Lower leg skin (tissue), 4 donors: ENCODE measurements around the gene WDR20. TPM values are rescaled to one million over a fixed set of nuclear protein-coding genes. Genes with fewer than 3 reads are reported as not detected.

Experiments used
- DNase-seq, 2 donors: peaks; one replicate each; pipeline ENCODE4 v3.0.0-alpha.2; 2019; ENCODE audit warnings: low spot score in 2 of 2
- H3K4me3 ChIP-seq: fragments of 200-600 bp; sonication (generic); 2 replicates; pipeline ENCODE4 v1.5.1; 2017; ENCODE audit warnings: mild to moderate bottlenecking, low read depth; ENCODE audit not compliant: poor library complexity, severe bottlenecking
- POLR2A ChIP-seq, 2 donors: fragments of 450-650 bp; IDR thresholded peaks; one replicate each; pipeline ENCODE4 v1.6.1; 2016 to 2017; ENCODE audit warnings: antibody characterized with exemption in 2 of 2, mild to moderate bottlenecking in 1 of 2, moderate library complexity in 1 of 2
- WGBS, 2 donors: methylation state at CpG; one replicate each; pipeline ENCODE4 v1.1.5; 2018; 5-methylcytosine and 5-hydroxymethylcytosine counted together
- intact Hi-C: fragments of 100-400 bp; cut with DNase I; formaldehyde crosslinking; loops from one replicate; pipeline ENCODE4 v1.15.0; 2023; ENCODE audit warnings: low total_unique reads
- total RNA-seq, 4 donors: library from RNA; depleted of rRNA; stranded (reverse); fragments of >200 nt; gene quantifications; one replicate each; pipeline ENCODE4 v1.1.0, GENCODE V29; 2016
- TF ChIP-seq, protein P1 (sequence below), 3 donors: fragments of 450-650 bp; IDR thresholded peaks; one replicate each; pipeline ENCODE4 v1.5.1; 2016; ENCODE audit warnings: antibody characterized with exemption in 3 of 3, mild to moderate bottlenecking in 3 of 3, moderate library complexity in 2 of 3

The WDR20 gene
- total RNA-seq, 4 donors from 2014 or later: 33.7 to 50.8 (median 41.3) TPM

DNA sequence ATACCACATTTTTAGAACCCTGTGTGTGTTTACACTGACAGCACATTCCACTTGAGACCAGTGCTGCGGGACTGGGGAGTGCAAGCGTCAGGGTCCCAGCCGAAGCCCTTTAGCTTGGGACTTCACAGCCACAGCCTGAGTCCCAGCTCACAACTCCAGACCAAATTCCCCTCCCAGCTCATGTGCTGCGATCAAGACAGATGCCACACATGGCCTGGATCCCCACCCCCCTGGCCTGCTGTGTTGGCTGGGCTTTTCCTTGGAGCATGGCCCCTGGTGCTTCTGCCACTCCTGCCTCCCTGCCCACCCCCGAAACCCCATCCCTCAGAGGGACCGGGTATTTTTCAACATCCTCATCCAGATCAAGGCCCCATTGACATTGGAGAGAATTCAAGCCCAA lies 63.7 kb downstream of the WDR20 start:
- H3K4me3 ChIP-seq: no peak overlapping the region
- WGBS, 2 donors: 77 to 87% methylated on average over 6 of the region's 6 CpGs
- TF ChIP-seq, protein P1, sequence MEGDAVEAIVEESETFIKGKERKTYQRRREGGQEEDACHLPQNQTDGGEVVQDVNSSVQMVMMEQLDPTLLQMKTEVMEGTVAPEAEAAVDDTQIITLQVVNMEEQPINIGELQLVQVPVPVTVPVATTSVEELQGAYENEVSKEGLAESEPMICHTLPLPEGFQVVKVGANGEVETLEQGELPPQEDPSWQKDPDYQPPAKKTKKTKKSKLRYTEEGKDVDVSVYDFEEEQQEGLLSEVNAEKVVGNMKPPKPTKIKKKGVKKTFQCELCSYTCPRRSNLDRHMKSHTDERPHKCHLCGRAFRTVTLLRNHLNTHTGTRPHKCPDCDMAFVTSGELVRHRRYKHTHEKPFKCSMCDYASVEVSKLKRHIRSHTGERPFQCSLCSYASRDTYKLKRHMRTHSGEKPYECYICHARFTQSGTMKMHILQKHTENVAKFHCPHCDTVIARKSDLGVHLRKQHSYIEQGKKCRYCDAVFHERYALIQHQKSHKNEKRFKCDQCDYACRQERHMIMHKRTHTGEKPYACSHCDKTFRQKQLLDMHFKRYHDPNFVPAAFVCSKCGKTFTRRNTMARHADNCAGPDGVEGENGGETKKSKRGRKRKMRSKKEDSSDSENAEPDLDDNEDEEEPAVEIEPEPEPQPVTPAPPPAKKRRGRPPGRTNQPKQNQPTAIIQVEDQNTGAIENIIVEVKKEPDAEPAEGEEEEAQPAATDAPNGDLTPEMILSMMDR (IDR thresholded peaks at IDR 0.05): no peak
- TF ChIP-seq POLR2A (IDR thresholded peaks at IDR 0.05): no peak
- intact Hi-C loops: no loop called here
- DNase-seq: no peak

DNA sequence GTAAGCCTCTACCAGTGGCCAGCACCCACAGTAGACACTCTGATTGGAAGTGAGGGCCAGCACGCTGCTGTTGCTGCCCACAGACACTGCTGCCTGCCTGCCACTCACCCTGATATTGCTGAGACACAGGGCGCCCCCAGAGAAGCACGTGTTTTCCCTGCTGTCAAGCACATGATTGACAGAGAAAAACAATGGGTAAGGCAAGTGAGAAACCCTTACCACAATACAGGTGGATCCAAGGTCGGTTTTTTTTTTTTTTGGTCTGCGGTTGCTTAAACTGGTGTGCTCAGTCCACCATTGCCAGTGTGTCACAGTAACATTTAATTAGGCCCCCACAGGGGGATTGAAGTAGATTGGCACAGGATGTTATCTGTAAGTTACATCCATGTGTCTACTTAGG lies 65.9 kb downstream of the WDR20 start:
- 90 to 91% methylated on average over 5 of the region's 5 CpGs for WGBS, 2 donors
- H3K4me3 ChIP-seq: no peak overlapping the region
- DNase-seq: no peak
- intact Hi-C loops: no loop called here
- TF ChIP-seq, protein P1 (IDR thresholded peaks at IDR 0.05): no peak
- no peak for TF ChIP-seq POLR2A (IDR thresholded peaks at IDR 0.05)

DNA sequence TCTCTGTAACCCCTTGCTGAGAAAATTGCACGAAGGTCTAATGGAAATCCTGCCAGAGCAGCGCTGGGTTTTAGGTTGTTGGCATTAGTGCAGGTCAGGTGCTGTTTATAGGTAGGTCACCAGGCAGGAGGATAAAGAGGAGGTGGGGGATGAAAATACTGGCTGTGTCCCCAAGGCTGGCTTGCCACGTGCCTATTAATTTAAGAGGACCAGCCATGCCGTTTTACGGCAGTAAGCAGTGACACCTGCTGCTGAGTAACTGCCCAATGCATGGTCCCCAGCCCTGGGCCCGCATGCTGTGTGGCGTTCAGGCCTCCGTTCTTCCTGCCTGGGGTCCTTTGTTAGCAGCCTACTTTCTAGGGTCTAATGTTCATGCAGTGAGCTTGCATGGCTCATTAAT lies 67.2 kb downstream of the WDR20 start:
- TF ChIP-seq POLR2A (IDR thresholded peaks at IDR 0.05): no peak
- TF ChIP-seq, protein P1 (IDR thresholded peaks at IDR 0.05): no peak
- intact Hi-C loops: no loop called here
- DNase-seq: peak in 1 of 2 donors; percentile 50
- WGBS, 2 donors: 84 to 92% methylated on average over 8 of the region's 8 CpGs
- H3K4me3 ChIP-seq: no peak overlapping the region

DNA sequence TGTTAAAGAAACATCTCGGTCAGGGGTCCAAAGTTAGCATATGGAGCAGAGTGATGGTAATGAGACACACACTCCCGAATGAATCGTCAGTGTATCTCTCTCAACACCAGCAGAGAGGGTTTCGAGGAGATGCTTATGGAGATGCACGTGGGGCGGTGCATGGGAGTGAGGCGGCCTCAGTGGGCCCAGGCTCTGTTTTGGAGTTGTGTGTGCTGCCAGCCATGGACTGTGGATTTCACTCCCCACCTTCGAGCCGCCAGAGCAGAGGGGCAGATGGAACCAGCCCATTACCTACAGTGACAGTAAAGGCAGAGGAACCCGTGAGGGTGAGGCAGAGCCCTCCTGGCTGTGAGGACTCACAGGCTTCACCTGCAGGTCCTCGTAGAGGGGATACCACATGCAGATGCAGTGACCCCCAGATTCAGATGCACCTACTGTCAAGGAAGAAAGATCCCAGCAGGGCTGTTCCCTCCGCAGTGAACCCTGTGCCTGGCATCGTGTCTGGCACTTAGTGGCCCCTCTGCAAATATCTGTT lies 68.2 kb downstream of the WDR20 start:
- no peak overlapping the region for H3K4me3 ChIP-seq
- intact Hi-C loops: no loop called here
- DNase-seq: no peak
- WGBS, 2 donors: 93 to 95% methylated on average over 13 of the region's 13 CpGs
- TF ChIP-seq, protein P1 (IDR thresholded peaks at IDR 0.05): no peak
- no peak for TF ChIP-seq POLR2A (IDR thresholded peaks at IDR 0.05)

DNA sequence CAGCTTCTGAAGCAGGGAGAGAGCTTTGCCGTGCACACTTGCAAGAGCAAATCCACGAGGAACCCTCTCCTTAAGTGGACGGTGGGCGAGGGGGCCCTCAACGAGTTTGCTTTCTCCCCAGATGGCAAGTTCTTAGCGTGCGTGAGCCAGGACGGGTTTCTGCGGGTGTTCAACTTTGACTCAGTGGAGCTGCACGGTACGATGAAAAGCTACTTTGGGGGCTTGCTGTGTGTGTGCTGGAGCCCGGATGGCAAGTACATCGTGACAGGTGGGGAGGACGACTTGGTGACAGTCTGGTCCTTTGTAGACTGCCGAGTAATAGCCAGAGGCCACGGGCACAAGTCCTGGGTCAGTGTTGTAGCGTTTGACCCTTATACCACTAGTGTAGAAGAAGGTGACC lies 69.0 kb downstream of the WDR20 start:
- WGBS, 2 donors: 92 to 94% methylated on average over 17 of the region's 17 CpGs
- intact Hi-C loops: no loop called here
- DNase-seq: no peak
- TF ChIP-seq, protein P1 (IDR thresholded peaks at IDR 0.05): no peak
- TF ChIP-seq POLR2A (IDR thresholded peaks at IDR 0.05): no peak
- H3K4me3 ChIP-seq: no peak overlapping the region
